Skeletal muscle satellite cell (primary cell): ENCODE data around the gene TSPAN11.

Source experiments
- H3K27me3 ChIP-seq: 2 replicates; pipeline ENCODE4 v1.7.0; 2013; ENCODE audit warnings: low read length; ENCODE audit not compliant: control insufficient read depth, insufficient read depth
- H3K36me3 ChIP-seq: 2 replicates; pipeline ENCODE4 v1.7.0; 2013; ENCODE audit warnings: mild to moderate bottlenecking, control low read depth, low read length; ENCODE audit not compliant: insufficient read depth
- H3K4me1 ChIP-seq: 2 replicates; pipeline ENCODE4 v1.7.0; 2013; ENCODE audit warnings: low read length; ENCODE audit not compliant: control insufficient read depth, insufficient read depth
- H3K4me2 ChIP-seq: 2 replicates; pipeline ENCODE4 v1.7.0; 2013; ENCODE audit warnings: mild to moderate bottlenecking, low read length
- H3K4me3 ChIP-seq: 2 replicates; pipeline ENCODE4 v1.7.0; 2013; ENCODE audit warnings: low read length
- H3K9ac ChIP-seq: 2 replicates; pipeline ENCODE4 v1.7.0; 2013; ENCODE audit warnings: mild to moderate bottlenecking, low read depth, low read length, moderate library complexity
- H3K9me3 ChIP-seq: replicated peaks from 2 replicates; pipeline ENCODE4 v1.7.0; 2013; ENCODE audit warnings: mild to moderate bottlenecking, control low read depth, low read length

TSPAN11 gene

GRCh38 chr12:31029468-31029867, 102.9 kb downstream of the TSPAN11 start:
- H3K36me3 ChIP-seq: no peaks in the 10 kb centered on the region
- no peak overlapping the region for H3K9ac ChIP-seq
- no peaks in the 10 kb centered on the region for H3K4me1 ChIP-seq
- no peak overlapping the region for H3K4me3 ChIP-seq
- peaks cover 14% of the 10 kb centered on the region for H3K27me3 ChIP-seq
- no peak overlapping the region for H3K4me2 ChIP-seq
- no peaks in the 10 kb centered on the region for H3K9me3 ChIP-seq

DNA sequence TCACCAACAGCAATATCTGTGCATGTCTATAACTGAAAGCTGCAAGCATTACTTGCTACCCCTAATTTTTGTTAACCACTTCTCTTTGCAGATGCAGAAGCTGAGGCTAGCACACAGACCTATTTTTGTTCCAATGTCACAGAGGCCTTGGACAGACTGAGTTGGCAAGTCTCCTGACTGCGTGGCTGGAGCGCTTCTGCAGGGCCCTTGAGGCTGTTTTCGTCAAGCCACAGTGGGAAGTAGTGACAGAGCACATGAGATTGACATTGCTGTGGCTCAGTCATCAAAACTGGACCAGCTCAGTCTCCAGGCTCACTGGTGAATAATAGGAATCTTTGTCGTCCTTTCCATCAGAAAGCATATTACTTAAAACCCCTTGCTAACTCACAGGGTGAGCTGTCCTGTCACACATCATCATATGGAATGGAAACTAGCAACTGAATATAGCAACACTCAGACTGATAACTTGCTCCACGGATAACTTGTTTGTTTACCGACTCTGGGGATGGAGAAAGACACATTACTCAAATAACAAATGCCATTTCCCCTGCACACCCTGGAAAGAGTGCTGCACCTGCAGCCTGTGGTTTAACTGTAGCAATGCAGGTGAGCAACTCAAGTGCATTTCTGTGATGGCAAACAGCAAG, 103.5 kb downstream of the TSPAN11 start:
- Histone ChIP-seq H3K9ac (no peak overlapping the region), H3K4me2 (no peak overlapping the region), H3K36me3 (no peaks in the 10 kb centered on the region), H3K4me1 (no peaks in the 10 kb centered on the region), H3K27me3 (peaks cover 12% of the 10 kb centered on the region), H3K4me3 (no peak overlapping the region), H3K9me3 (no peaks in the 10 kb centered on the region)

GRCh38 chr12:31031951-31032335, 105.4 kb downstream of the TSPAN11 start:
- no peak overlapping the region for H3K4me2 ChIP-seq
- H3K9ac ChIP-seq: no peak overlapping the region
- peaks cover 12% of the 10 kb centered on the region for H3K27me3 ChIP-seq
- no peaks in the 10 kb centered on the region for H3K36me3 ChIP-seq
- no peaks in the 10 kb centered on the region for H3K4me1 ChIP-seq
- no peak overlapping the region for H3K4me3 ChIP-seq
- no peaks in the 10 kb centered on the region for H3K9me3 ChIP-seq

DNA sequence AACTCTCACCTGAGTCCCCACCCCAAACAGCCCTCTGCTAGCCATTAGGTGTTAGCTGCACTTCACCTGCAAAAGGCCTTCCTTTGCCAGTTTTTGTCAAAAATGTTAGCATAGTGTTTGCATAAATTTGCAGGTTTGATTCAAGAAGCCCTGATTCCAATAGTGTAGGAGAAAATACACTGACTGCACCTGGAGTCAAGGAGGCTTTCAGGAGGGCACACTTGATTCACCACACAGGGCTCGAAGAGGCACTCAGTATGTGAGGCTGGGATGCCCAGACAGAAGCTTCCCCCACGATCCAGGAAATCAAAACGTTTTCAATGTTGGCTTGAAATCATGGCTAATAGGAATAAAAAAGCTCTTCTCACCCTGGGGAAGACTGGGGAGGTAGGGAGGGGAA, 106.6 kb downstream of the TSPAN11 start:
- no peaks in the 10 kb centered on the region for H3K9me3 ChIP-seq
- no peak overlapping the region for H3K4me3 ChIP-seq
- H3K36me3 ChIP-seq: no peaks in the 10 kb centered on the region
- H3K4me2 ChIP-seq: no peak overlapping the region
- peaks cover 12% of the 10 kb centered on the region for H3K27me3 ChIP-seq
- no peaks in the 10 kb centered on the region for H3K4me1 ChIP-seq
- H3K9ac ChIP-seq: no peak overlapping the region

GRCh38 chr12:31033681-31034080, 107.1 kb downstream of the TSPAN11 start:
- no peaks in the 10 kb centered on the region for H3K4me1 ChIP-seq

GRCh38 chr12:31034372-31034771, 107.8 kb downstream of the TSPAN11 start:
- no peaks in the 10 kb centered on the region for H3K9me3 ChIP-seq
- H3K36me3 ChIP-seq: no peaks in the 10 kb centered on the region
- no peak overlapping the region for H3K4me2 ChIP-seq
- no peak overlapping the region for H3K9ac ChIP-seq
- H3K27me3 ChIP-seq: peaks cover 18% of the 10 kb centered on the region
- H3K4me1 ChIP-seq: no peaks in the 10 kb centered on the region
- H3K4me3 ChIP-seq: no peak overlapping the region

More at GRCh38 chr12:31033681-31034080, 107.1 kb downstream of the TSPAN11 start:
- Histone ChIP-seq H3K4me3 (no peak overlapping the region), H3K4me2 (no peak overlapping the region), H3K9me3 (no peaks in the 10 kb centered on the region), H3K9ac (no peak overlapping the region), H3K27me3 (peaks cover 12% of the 10 kb centered on the region), H3K36me3 (no peaks in the 10 kb centered on the region)

DNA sequence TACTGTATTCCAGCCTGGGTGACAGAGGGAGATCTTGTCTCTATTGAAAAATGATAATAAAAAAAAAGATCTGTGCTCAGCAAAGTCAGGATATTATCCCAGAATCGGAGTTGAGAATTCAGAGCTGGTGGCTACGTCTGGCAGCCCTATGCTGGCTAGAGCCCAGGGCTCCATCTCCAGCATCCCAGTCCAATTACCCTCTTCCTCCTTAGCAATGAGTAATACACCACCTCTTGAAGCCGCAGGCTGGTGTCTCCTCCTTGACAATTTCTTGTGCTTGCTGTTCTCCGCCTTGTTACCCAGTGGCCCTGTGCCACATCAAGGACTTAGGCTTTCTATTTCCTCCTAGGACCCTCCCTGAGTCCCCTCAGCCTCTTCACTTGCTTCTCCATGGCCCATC, 108.7 kb downstream of the TSPAN11 start:
- Histone ChIP-seq H3K4me3 (no peak overlapping the region), H3K9ac (no peak overlapping the region), H3K4me2 (no peak overlapping the region), H3K36me3 (no peaks in the 10 kb centered on the region), H3K27me3 (peaks cover 23% of the 10 kb centered on the region), H3K9me3 (no peaks in the 10 kb centered on the region), H3K4me1 (no peaks in the 10 kb centered on the region)

- no peaks in the 10 kb centered on the region for H3K36me3 ChIP-seq
- H3K27me3 ChIP-seq: peaks cover 24% of the 10 kb centered on the region
- H3K9ac ChIP-seq: no peak overlapping the region
- no peak overlapping the region for H3K4me3 ChIP-seq
- H3K9me3 ChIP-seq: no peaks in the 10 kb centered on the region
- no peaks in the 10 kb centered on the region for H3K4me1 ChIP-seq
- H3K4me2 ChIP-seq: no peak overlapping the region
Observed at GRCh38 chr12:31035967-31036665, 109.6 kb downstream of the TSPAN11 start.

DNA sequence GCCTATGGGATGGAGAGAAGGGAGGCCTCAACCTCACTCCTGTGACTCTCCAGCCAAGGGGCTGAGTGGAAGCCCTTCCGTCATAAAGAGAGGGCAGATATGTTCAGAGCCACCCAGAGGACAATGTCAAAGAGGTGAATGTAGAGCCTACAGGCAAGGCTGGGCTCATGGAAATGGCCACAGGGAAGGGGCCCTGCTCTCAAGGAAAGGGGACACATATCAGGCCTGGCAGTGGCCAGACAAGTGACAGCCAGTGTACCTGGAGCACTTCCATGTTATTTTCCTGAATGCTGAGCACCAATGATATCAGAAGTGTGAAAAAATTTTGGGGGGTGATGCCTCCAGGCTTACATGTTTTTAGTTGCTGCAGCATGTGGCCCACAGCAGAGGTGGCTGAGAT, 110.5 kb downstream of the TSPAN11 start:
- H3K4me3 ChIP-seq: no peak overlapping the region
- peaks cover 22% of the 10 kb centered on the region for H3K27me3 ChIP-seq
- no peak overlapping the region for H3K4me2 ChIP-seq
- H3K4me1 ChIP-seq: no peaks in the 10 kb centered on the region
- H3K36me3 ChIP-seq: no peaks in the 10 kb centered on the region
- no peaks in the 10 kb centered on the region for H3K9me3 ChIP-seq
- H3K9ac ChIP-seq: no peak overlapping the region

DNA sequence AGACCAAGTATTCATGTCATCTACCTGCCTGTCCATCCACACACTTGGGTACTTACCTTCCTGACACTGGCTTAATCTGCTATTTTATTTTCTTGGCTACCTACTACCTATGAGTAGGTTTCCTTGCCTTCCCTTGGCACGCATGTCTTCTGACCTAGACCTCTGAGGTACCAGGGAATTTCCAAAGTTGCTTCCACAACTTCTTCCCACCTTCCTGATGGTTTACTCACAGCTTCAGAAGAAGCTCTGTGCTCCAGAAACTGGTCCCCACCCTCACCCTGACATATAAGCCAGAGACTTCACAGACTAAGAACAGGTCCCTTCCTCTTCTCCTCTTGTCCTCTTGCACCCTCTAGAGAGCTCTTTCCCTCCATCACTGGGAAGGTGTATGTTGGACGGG, 111.4 kb downstream of the TSPAN11 start:
- Histone ChIP-seq H3K9ac (no peak overlapping the region), H3K4me2 (no peak overlapping the region), H3K36me3 (no peaks in the 10 kb centered on the region), H3K9me3 (no peaks in the 10 kb centered on the region), H3K4me1 (no peaks in the 10 kb centered on the region), H3K4me3 (no peak overlapping the region), H3K27me3 (peaks cover 15% of the 10 kb centered on the region)

GRCh38 chr12:31041033-31041564, 114.6 kb downstream of the TSPAN11 start:
- H3K4me2 ChIP-seq: no peak overlapping the region
- no peaks in the 10 kb centered on the region for H3K9me3 ChIP-seq
- H3K27me3 ChIP-seq: peaks cover 12% of the 10 kb centered on the region
- no peaks in the 10 kb centered on the region for H3K4me1 ChIP-seq
- no peaks in the 10 kb centered on the region for H3K36me3 ChIP-seq
- H3K9ac ChIP-seq: no peak overlapping the region
- H3K4me3 ChIP-seq: no peak overlapping the region
